ENCODE data around the gene ASXL2.
A peak's percentile ranks its signal among the peaks of the same experiment; 100 is the strongest.
"Not testable (repeated sequence)": the region's sequence is repeated elsewhere in the genome, so short reads cannot be mapped to it uniquely, and the experiment has no call there.

Gene ASXL2

GRCh38 chr2:25728559-25728958, 149.7 kb downstream of the ASXL2 start:
- DNase-seq = no peak

- no peak for DNase-seq
These were observed 151.8 kb downstream of the ASXL2 start for GRCh38 chr2:25726522-25726921.

DNA sequence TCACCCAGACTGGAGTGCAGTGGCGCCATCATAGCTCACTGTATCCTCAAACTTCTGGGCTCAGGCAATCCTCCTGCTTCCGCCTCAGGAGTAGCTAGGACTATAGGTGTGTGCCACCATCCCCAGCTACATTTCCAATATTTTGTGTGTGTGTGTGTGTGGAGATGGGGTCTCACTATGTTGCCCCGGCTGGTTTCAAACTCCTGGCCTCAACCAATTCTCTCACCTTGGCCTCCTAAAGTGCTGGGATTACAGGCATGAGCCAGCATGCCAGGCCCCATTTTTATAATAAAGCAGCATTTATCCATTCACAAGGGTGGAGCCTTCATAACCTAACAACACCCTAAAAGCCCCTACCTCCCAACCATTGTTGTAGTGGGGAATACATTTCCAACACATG, 152.4 kb downstream of the ASXL2 start:
- no peak for DNase-seq

GRCh38 chr2:25724756-25725155, 153.5 kb downstream of the ASXL2 start:
- DNase-seq = no peak

DNA sequence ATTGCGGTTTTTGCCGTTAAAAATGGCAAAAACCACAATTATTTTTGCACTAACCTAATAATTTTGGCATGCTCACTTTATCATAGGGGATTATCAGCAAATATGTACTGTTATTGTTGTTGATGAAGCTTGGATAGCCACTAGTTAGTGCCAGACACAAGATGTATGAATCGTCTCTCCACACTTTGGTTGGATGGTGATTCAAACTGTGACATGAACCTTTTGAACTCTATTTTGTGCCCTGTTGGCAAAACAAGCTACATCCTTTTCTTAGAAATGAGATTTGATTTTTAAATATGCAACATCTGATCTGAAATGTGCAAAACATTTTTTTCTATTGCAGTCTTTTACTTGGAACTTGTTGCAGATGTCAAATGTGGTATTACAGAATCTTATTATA, 156.1 kb downstream of the ASXL2 start:
- no peak for DNase-seq

GRCh38 chr2:25720575-25720974, 157.7 kb downstream of the ASXL2 start:
- no peak for DNase-seq

DNA sequence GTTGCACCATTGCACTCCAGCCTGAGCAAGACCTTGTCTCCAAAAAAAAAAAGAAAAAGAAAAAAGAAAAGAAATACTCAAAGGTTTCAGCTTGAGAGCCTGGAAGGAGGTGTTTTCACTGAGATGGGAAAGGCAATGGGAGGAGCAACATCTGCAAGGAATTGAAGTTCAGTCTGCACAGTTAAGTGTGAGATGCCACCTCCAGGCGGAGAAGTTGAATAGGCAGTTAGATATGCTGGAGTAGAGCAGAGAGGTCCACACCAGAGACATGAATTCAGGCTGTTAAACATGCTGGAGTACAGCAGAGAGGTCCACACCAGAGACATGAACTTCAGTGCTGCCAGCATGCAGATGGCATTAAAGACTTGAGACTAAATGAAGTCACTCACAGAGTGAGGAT, 163.5 kb downstream of the ASXL2 start:
- no peak for DNase-seq

DNA sequence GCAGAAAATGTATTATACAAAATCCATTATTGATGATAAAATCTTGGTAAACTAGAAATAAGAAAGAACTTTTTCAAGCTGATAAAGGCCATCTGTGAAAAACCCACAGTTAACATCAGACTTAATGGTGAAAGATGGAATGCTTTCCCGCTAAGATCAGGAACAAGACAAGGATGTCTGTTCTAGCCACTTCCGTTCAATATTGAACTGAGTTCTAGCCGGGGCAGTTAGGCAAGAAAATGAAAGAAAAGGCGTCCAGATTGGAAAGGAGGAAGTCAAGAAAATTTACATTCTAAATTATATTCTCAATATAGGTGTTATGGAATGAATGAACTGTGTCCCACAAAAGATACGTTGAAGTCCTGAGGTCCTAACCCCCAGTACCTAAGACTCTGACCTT, 165.8 kb downstream of the ASXL2 start:
- no peak for DNase-seq

GRCh38 chr2:25711675-25712354, 166.5 kb downstream of the ASXL2 start:
- DNase-seq = no peak

GRCh38 chr2:25710750-25711149, 167.5 kb downstream of the ASXL2 start:
- DNase-seq = no peak

- DNase-seq = no peak
These were observed 168.9 kb downstream of the ASXL2 start for GRCh38 chr2:25709349-25709748.

DNA sequence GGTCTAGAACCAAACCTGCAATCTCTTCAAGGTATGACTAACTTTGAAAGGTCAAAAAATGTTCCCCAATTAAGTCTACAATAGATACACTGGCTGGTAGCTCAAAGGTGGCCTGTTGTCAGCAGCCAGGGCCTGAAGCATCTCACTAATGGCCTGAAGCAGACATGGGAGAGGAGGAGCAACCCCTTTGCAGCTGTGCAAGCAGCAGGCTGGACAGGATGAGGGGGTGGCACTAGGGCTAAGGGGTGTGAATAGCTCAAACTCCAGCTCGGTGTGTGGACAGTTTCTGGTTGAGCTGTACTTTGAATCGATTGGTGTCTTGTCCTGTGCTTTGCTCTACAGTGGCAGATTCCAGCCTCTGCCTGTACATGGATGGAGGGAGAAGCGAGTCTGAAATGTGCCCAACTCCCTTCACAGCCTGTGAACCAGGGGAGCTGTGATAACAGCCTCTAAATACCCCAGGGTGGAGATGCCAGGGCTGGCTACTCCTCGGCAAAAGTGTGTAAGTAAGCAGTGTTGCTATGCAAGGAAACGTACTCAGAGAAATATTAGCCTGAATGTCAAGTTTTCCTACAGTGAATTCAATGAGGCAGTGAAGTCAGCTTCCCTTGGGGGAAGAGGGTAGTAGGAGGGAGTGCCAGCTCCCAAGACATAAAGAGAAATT, 170.2 kb downstream of the ASXL2 start:
- no peak for DNase-seq

DNA sequence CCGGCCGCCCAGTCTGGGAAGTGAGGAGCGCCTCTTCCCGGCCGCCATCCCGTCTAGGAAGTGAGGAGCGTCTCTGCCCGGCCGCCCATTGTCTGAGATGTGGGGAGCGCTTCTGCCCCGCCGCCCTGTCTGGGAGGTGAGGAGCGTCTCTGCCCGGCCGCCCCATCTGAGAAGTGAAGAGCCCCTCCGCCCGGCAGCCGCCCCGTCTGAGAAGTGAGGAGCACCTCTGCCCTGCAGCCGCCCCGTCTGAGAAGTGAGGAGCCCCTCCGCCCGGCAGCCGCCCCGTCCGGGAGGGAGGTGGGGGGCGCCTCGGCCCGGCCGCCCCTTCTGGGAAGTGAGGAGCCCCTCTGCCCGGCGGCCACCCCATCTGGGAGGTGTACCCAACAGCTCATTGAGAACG, 172.7 kb downstream of the ASXL2 start:
- not testable (repeated sequence) for DNase-seq

- DNase-seq = no peak
These were observed 176.5 kb downstream of the ASXL2 start for GRCh38 chr2:25701801-25702200.

DNA sequence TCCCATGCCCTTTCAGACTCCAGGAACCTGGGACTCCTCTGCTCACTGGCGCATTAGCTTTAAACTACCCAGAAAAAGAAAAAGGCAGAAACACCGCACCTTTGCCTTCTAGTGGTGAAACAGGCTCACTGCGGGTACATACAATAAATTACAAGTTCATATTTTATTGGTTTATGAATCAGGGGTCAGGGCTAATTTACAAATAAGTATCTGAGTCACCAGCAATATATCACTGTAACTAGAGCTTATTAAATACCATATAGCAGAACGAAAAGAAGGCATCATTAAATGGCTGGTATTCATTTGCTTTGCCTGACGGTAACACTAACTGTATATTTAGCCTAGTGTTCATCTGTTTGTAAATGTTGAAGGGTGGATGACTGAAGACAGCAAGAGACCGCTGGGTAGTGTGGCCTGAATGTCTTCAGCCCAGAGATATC, 178.0 kb downstream of the ASXL2 start:
- DNase-seq = peak; percentile 21 to 29

DNA sequence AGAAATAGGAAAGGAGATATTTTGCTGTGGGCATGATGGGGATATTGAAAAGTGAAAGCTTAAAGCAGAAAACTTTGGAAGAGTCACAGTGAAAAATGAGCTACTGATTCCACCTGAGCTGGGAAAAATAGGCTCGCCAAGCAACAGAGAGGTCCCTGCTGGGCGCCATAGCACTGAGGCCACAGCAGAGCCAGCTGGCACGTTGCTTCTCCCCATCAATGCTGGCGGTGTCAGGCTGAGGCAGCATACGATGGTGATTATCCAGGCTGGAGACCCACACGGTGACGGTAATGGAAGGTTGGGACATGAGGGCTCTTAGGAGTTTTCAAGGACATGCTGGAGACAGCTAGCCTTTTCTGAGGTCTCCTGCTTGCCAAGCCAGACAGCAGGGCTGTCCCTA, 179.1 kb downstream of the ASXL2 start:
- DNase-seq = no peak

- no peak for DNase-seq
These were observed 179.5 kb downstream of the ASXL2 start for GRCh38 chr2:25698752-25699151.

- no peak for DNase-seq
These were observed 180.5 kb downstream of the ASXL2 start for GRCh38 chr2:25697559-25698341.

DNA sequence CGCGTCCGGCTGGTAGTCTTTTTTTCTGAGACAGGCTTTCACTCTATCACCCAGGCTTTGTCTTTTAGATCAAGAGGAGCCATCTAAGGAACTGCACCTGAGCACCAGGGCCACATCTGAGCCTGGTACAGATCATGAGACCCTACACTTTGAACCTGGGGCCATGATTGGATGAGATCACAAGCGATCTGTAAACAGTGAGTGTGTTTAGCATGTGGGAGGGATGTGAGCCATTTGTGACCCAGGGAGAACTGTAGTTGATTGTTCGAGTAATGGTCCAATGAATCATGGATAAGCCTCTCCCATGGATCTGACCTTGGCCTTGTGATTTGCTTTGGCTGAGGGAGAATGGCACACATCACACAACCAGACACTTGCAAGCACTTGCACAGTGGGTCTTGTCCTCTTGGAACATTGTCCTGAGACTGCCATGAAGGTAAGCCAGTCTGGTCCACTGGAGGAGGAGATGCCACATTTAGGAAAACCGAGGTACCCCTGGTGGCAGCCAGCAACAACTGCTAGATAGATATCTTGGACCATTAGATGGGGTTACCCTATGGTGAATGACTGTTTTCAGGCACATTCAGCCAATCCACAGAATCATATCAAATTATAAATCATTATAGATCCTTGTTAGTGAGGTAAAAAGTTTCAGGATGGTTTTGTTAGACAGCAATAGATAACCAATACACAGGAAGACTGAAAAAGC, 185.4 kb downstream of the ASXL2 start:
- DNase-seq = no peak

GRCh38 chr2:25692143-25692542, 186.1 kb downstream of the ASXL2 start:
- DNase-seq = no peak

DNA sequence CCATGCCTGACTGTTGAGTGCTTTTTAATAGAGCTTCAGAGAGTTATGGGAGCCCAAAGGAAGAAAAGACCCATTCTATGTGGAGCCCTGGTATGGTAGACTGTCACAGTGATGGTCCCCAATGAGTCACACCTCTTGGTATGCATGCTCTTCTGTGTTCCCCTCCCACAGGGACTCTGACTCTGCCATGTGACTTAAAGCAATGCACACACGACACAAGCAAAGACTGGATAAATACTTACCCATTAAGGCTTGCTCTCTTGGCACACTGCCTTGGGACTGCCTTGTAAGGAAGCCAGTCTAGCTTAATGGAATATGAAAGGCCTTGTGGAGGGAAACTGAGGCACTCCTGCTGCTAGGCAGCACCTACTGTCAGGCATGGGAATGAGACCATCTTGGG, 188.2 kb downstream of the ASXL2 start:
- no peak for DNase-seq

GRCh38 chr2:25688236-25688635, 190.1 kb downstream of the ASXL2 start:
- DNase-seq = no peak

GRCh38 chr2:25685741-25686140, 192.5 kb downstream of the ASXL2 start:
- DNase-seq = no peak

All from activated CD4-positive, alpha-beta T cell treated with anti-CD3 and anti-CD28 coated beads, Interleukin-2, amount 50 U/mL, for 48 hours (primary cell).